ENCODE data around the gene KANK2.

Gene KANK2

DNA sequence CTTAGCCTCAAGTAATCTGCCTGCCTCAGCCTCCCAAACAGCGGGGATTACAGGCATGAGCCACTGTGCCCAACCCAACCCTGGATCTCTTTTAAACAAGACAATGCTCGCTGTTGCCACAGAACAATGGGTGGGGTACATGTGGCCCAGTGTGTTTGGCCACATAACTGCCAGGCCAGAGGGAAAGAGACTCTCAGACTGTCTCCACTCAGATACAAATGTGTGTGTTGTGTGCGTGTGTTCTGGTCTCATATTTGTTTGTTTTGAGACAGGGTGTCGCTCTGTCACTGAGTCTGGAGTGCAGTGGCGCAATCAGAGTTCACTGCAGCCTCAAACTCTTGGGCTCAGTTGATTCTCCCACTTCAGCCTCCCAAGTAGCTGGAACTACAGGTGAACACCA lies 82.3 kb downstream of the KANK2 start:
- TF ChIP-seq, protein P1, sequence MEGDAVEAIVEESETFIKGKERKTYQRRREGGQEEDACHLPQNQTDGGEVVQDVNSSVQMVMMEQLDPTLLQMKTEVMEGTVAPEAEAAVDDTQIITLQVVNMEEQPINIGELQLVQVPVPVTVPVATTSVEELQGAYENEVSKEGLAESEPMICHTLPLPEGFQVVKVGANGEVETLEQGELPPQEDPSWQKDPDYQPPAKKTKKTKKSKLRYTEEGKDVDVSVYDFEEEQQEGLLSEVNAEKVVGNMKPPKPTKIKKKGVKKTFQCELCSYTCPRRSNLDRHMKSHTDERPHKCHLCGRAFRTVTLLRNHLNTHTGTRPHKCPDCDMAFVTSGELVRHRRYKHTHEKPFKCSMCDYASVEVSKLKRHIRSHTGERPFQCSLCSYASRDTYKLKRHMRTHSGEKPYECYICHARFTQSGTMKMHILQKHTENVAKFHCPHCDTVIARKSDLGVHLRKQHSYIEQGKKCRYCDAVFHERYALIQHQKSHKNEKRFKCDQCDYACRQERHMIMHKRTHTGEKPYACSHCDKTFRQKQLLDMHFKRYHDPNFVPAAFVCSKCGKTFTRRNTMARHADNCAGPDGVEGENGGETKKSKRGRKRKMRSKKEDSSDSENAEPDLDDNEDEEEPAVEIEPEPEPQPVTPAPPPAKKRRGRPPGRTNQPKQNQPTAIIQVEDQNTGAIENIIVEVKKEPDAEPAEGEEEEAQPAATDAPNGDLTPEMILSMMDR (conservative IDR thresholded peaks at IDR 0.05): no peak
- no peak overlapping the region for H3K27ac ChIP-seq
